H9 (cell line): ENCODE results near the gene TMTC2. TPM values are rescaled to one million over a fixed set of nuclear protein-coding genes. Genes with fewer than 3 reads are reported as not detected.

Source experiments
- DNase-seq: peaks from one replicate; pipeline ENCODE4 v3.0.0-alpha.2; 2017
- H2AFZ ChIP-seq: one replicate; pipeline ENCODE4 v1.6.1; 2013; ENCODE audit warnings: mild to moderate bottlenecking, low read length, control low read depth, moderate library complexity
- H2AK5ac ChIP-seq: 2 replicates; pipeline ENCODE4 v1.6.1; 2013; ENCODE audit warnings: low read length, control low read depth, mixed read lengths; ENCODE audit not compliant: insufficient read length
- H2BK120ac ChIP-seq: one replicate; pipeline ENCODE4 v1.6.1; 2013; ENCODE audit warnings: low read depth, mild to moderate bottlenecking, low read length, control low read depth, inconsistent platforms; ENCODE audit not compliant: poor library complexity, severe bottlenecking
- H2BK12ac ChIP-seq: 2 replicates; pipeline ENCODE4 v1.6.1; 2013; ENCODE audit warnings: low read length, control low read depth, mixed read lengths, low read depth; ENCODE audit not compliant: insufficient read length
- H2BK15ac ChIP-seq: 2 replicates; pipeline ENCODE4 v1.6.1; 2013; ENCODE audit warnings: low read depth, low read length, control low read depth
- H2BK20ac ChIP-seq: one replicate; pipeline ENCODE4 v1.6.1; 2013; ENCODE audit warnings: low read depth, mild to moderate bottlenecking, low read length, control low read depth, inconsistent platforms; ENCODE audit not compliant: poor library complexity, severe bottlenecking
- H2BK5ac ChIP-seq: 2 replicates; pipeline ENCODE4 v1.6.1; 2013; ENCODE audit warnings: low read length, control low read depth, mixed read lengths; ENCODE audit not compliant: insufficient read length
- H3K14ac ChIP-seq: 2 replicates; pipeline ENCODE4 v1.6.1; 2013; ENCODE audit warnings: low read length, control low read depth; ENCODE audit not compliant: insufficient read depth
- H3K18ac ChIP-seq: 2 replicates; pipeline ENCODE4 v1.6.1; 2013; ENCODE audit warnings: low read depth, mild to moderate bottlenecking, mixed read lengths, low read length, control low read depth; ENCODE audit not compliant: insufficient read length
- H3K23ac ChIP-seq: 2 replicates; pipeline ENCODE4 v1.6.1; 2013; ENCODE audit warnings: low read length, control low read depth, mixed read lengths, low read depth; ENCODE audit not compliant: insufficient read length
- H3K23me2 ChIP-seq: 2 replicates; pipeline ENCODE4 v1.6.1; 2013; ENCODE audit warnings: low read depth, mild to moderate bottlenecking, mixed read lengths, low read length, control low read depth; ENCODE audit not compliant: insufficient read length, poor library complexity, severe bottlenecking
- H3K27ac ChIP-seq: 2 replicates; pipeline ENCODE4 v1.5.1; 2013; ENCODE audit warnings: low read length, control low read depth, mixed read lengths, low read depth; ENCODE audit not compliant: insufficient read length
- H3K27me3 ChIP-seq: 2 replicates; pipeline ENCODE4 v1.6.1; 2013; ENCODE audit warnings: low read length, control low read depth, inconsistent platforms; ENCODE audit not compliant: insufficient read depth
- H3K4ac ChIP-seq: 2 replicates; pipeline ENCODE4 v1.6.1; 2013; ENCODE audit warnings: low read depth, mild to moderate bottlenecking, control low read depth, inconsistent platforms, low read length, moderate library complexity
- H3K4me1 ChIP-seq: 2 replicates; pipeline ENCODE4 v1.6.1; 2013; ENCODE audit warnings: low read length, control low read depth, inconsistent platforms; ENCODE audit not compliant: insufficient read depth
- H3K4me2 ChIP-seq: 2 replicates; pipeline ENCODE4 v1.6.1; 2013; ENCODE audit warnings: low read length, control low read depth, mixed read lengths; ENCODE audit not compliant: insufficient read length, insufficient read depth
- H3K56ac ChIP-seq: 2 replicates; pipeline ENCODE4 v1.6.1; 2013; ENCODE audit warnings: low read depth, mild to moderate bottlenecking, mixed read lengths, low read length, control low read depth; ENCODE audit not compliant: insufficient read length
- H3K79me1 ChIP-seq: 2 replicates; pipeline ENCODE4 v1.6.1; 2013; ENCODE audit warnings: low read depth, mild to moderate bottlenecking, moderate library complexity, low read length, control low read depth, inconsistent platforms; ENCODE audit not compliant: insufficient read depth, poor library complexity, severe bottlenecking
- H3K79me2 ChIP-seq: 2 replicates; pipeline ENCODE4 v1.6.1; 2013; ENCODE audit warnings: low read length, control low read depth, inconsistent platforms; ENCODE audit not compliant: insufficient read depth
- H3K9ac ChIP-seq: 2 replicates; pipeline ENCODE4 v1.6.1; 2013; ENCODE audit warnings: low read length, control low read depth, mixed read lengths; ENCODE audit not compliant: insufficient read length; ENCODE audit errors: extremely low read depth
- H3K9me3 ChIP-seq: one replicate; pipeline ENCODE4 v1.6.1; 2013; ENCODE audit warnings: low read depth, low read length, inconsistent platforms; ENCODE audit not compliant: control insufficient read depth
- H3T11ph ChIP-seq: one replicate; pipeline ENCODE4 v1.6.1; 2013; ENCODE audit warnings: mild to moderate bottlenecking, low read length, control low read depth, inconsistent platforms
- H4K20me1 ChIP-seq: one replicate; pipeline ENCODE4 v1.6.1; 2013; ENCODE audit not compliant: control insufficient read depth, insufficient read length, insufficient read depth
- H4K5ac ChIP-seq: 2 replicates; pipeline ENCODE4 v1.6.1; 2013; ENCODE audit warnings: low read depth, mild to moderate bottlenecking, mixed read lengths, low read length, control low read depth; ENCODE audit not compliant: insufficient read length
- H4K8ac ChIP-seq: replicated peaks from 2 replicates; pipeline ENCODE4 v1.6.1; 2013; ENCODE audit warnings: low read length, control low read depth, mixed read lengths, low read depth; ENCODE audit not compliant: insufficient read length
- H4K91ac ChIP-seq: 2 replicates; pipeline ENCODE4 v1.6.1; 2013; ENCODE audit warnings: low read depth, mild to moderate bottlenecking, moderate library complexity, mixed read lengths, low read length, control low read depth; ENCODE audit not compliant: insufficient read length
- H3K27ac Mint-ChIP-seq, 3 experiments: 2 replicates in 2 of 3; 3 replicates in 1 of 3; pipeline ENCODE4 v1.8.0; 2020 to 2021; ENCODE audit warnings: mixed read lengths in 3 of 3, mild to moderate bottlenecking in 1 of 3, moderate library complexity in 1 of 3
- H3K27me3 Mint-ChIP-seq: 2 replicates; pipeline ENCODE4 v1.8.0; 2021; ENCODE audit warnings: low read depth, mild to moderate bottlenecking, moderate library complexity, mixed read lengths
- H3K36me3 Mint-ChIP-seq, 3 experiments: 2 replicates in 2 of 3; 3 replicates in 1 of 3; pipeline ENCODE4 v1.8.0; 2020 to 2021; ENCODE audit warnings: low read depth in 3 of 3, mixed read lengths in 3 of 3; ENCODE audit not compliant: insufficient read depth in 1 of 3
- H3K4me1 Mint-ChIP-seq, 2 experiments: 2 replicates each; pipeline ENCODE4 v1.8.0; 2020; ENCODE audit warnings: mixed read lengths in 2 of 2
- H3K4me3 Mint-ChIP-seq, 2 experiments: 2 replicates in 1 of 2; 3 replicates in 1 of 2; pipeline ENCODE4 v1.8.0; 2020 to 2021; ENCODE audit warnings: mild to moderate bottlenecking in 2 of 2, mixed read lengths in 2 of 2, moderate library complexity in 1 of 2
- H3K9me3 Mint-ChIP-seq, 2 experiments: 2 replicates in 1 of 2; 3 replicates in 1 of 2; pipeline ENCODE4 v1.8.0; 2020; ENCODE audit warnings: mild to moderate bottlenecking in 2 of 2, mixed read lengths in 2 of 2, moderate library complexity in 1 of 2
- CTCF ChIP-seq: fragments of 200-600 bp; sonication (generic); conservative IDR thresholded peaks from 3 replicates; pipeline ENCODE4 v1.8.0; 2021; ENCODE audit warnings: antibody characterized with exemption, mild to moderate bottlenecking
- total RNA-seq: library from RNA; stranded (reverse); gene quantifications from 2 replicates; pipeline ENCODE4 v1.2.1, GENCODE V29; 2021

The TMTC2 gene
- total RNA-seq, 1 experiment from 2014 or later: 3.1 TPM

GRCh38 chr12:83153177-83153576 lies 466.5 kb downstream of the TMTC2 start:
- no peak overlapping the region for H3K56ac ChIP-seq

More at GRCh38 chr12:83153177-83153576, 466.5 kb downstream of the TMTC2 start:
- Histone ChIP-seq H2BK120ac (no peak overlapping the region), H3K4ac (no peak overlapping the region), H3K4me2 (no peak overlapping the region), H4K20me1 (no peaks in the 10 kb centered on the region), H4K5ac (no peak overlapping the region), H3K79me2 (no peaks in the 10 kb centered on the region), H2BK5ac (no peak overlapping the region), H2AK5ac (no peak overlapping the region), H4K8ac (no peak overlapping the region), H2BK15ac (no peak overlapping the region), H3K9me3 (no peaks in the 10 kb centered on the region), H3T11ph (no peak overlapping the region), H3K4me1 (no peaks in the 10 kb centered on the region), H3K14ac (no peak overlapping the region), H3K9ac (no peak overlapping the region), H3K79me1 (no peaks in the 10 kb centered on the region), H2BK12ac (no peak overlapping the region), H2AFZ (no peak overlapping the region), H2BK20ac (no peak overlapping the region), H4K91ac (no peak overlapping the region), H3K18ac (no peak overlapping the region), H3K27me3 (no peaks in the 10 kb centered on the region), H3K23me2 (no peaks in the 10 kb centered on the region), H3K27ac (no peak overlapping the region), H3K23ac (no peak overlapping the region)
- Mint-ChIP-seq H3K27me3 (no peaks in the 10 kb centered on the region), H3K27ac (no peak overlapping the region), H3K4me3 (no peak overlapping the region), H3K4me1 (peaks cover 19 to 20% of the 10 kb centered on the region in 2 experiments), H3K36me3 (no peaks in the 10 kb centered on the region), H3K9me3 (peaks cover 0 to 2% of the 10 kb centered on the region in 2 experiments; a peak in 2 of 5 replicates)
- no peak for TF ChIP-seq CTCF
- DNase-seq: no peak
